ENCODE results near the gene SEC14L1. TPM values are rescaled to one million over a fixed set of nuclear protein-coding genes. Genes with fewer than 3 reads are reported as not detected.

Gene SEC14L1
- total and polyA plus RNA-seq, 2 of the 8 experiments (the other 6 are each of a cell fraction or from before 2014, with no cell fraction given): 27.2 to 74.4 TPM

- no peaks in the 10 kb centered on the region for H3K23me2 ChIP-seq (ENCODE audit: low read depth, low read length)
- peaks cover 0 to 5% (median 0%) of the 10 kb centered on the region in 4 experiments; a peak in 1 of 8 replicates for H3K36me3 ChIP-seq (ENCODE audit: control insufficient read depth in 2 of 4, insufficient read depth in 4 of 4, low read length in 3 of 4)
- no peak overlapping the region for H3K27ac ChIP-seq (ENCODE audit: low read depth, low read length)
- peaks cover 0 to 20% (median 18%) of the 10 kb centered on the region in 4 experiments; a peak in 5 of 7 replicates for H3K4me1 ChIP-seq (replicated peaks in 1 of 4; ENCODE audit: control insufficient read depth in 3 of 4, insufficient read depth in 4 of 4, low read length in 3 of 4)
- no peak overlapping the region for H2BK15ac ChIP-seq (ENCODE audit: low read length)
- H3K4me2 ChIP-seq (ENCODE audit: insufficient read depth in 1 of 2, low read depth in 2 of 2, low read length in 2 of 2): no peak overlapping the region
- H2AFZ ChIP-seq (ENCODE audit: low read length): no peak overlapping the region
- H3K23ac ChIP-seq (ENCODE audit: insufficient read length): no peak overlapping the region
- no peak overlapping the region for H3K56ac ChIP-seq (replicated peaks; ENCODE audit: insufficient read length, low read depth, low read length)
- peaks cover 0 to 25% of the 10 kb centered on the region in 2 experiments; a peak in 2 of 4 replicates for H3K79me2 ChIP-seq (ENCODE audit: control insufficient read depth in 1 of 2, insufficient read depth in 2 of 2, low read length in 2 of 2)
- no peak overlapping the region for H2BK120ac ChIP-seq (replicated peaks; ENCODE audit: low read depth, low read length)
- ChIA-PET POLR2A (ENCODE audit: partially characterized antibody) (interaction anchor here (0.8 kb wide), 1 partner anchor 10 kb away, joined by 3 read pairs; no protein-coding TSS in a partner anchor), CTCF (ENCODE audit: partially characterized antibody) (interaction anchor here (1.0 to 1.2 kb wide), 2 partner anchors 19 to 31 kb away, joined by 3 to 4 read pairs; no protein-coding TSS in a partner anchor)
- FAIRE-seq (no peak), DNase-seq (ENCODE audit: low read depth in 1 of 2, low spot score in 2 of 2) (no peak)
- no peaks in the 10 kb centered on the region for H4K20me1 ChIP-seq (replicated peaks in 1 of 2; ENCODE audit: control insufficient read depth in 1 of 2, insufficient read depth in 2 of 2, low read length in 2 of 2)
- H3K27me3 ChIP-seq (replicated peaks in 1 of 4; ENCODE audit: control insufficient read depth in 3 of 4, extremely low read depth in 1 of 4, insufficient read depth in 3 of 4, low read length in 3 of 4): no peaks in the 10 kb centered on the region
- H3K79me1 ChIP-seq (ENCODE audit: low read depth, low read length): peaks cover 4% of the 10 kb centered on the region; the same call in 1 of the 2 replicates
- H3K9me3 ChIP-seq (ENCODE audit: insufficient read depth in 2 of 2, low read depth in 1 of 2, low read length in 1 of 2): no peaks in the 10 kb centered on the region; a peak in 1 of 4 replicates
- no peak overlapping the region for H2AK5ac ChIP-seq (ENCODE audit: low read depth, low read length)
- no peak overlapping the region for H3K18ac ChIP-seq (ENCODE audit: extremely low read depth, low read length)
- H2BK12ac ChIP-seq (ENCODE audit: low read depth, low read length): no peak overlapping the region
- no peak overlapping the region for H2BK20ac ChIP-seq (ENCODE audit: low read length)
- H3K4ac ChIP-seq (replicated peaks; ENCODE audit: insufficient read length, low read depth, low read length): no peak overlapping the region
- no peak overlapping the region for H4K91ac ChIP-seq (replicated peaks; ENCODE audit: insufficient read length, low read length)
- H4K5ac ChIP-seq (ENCODE audit: insufficient read length, low read depth, low read length): no peak overlapping the region
- no peak overlapping the region for H2BK5ac ChIP-seq (ENCODE audit: low read depth, low read length)
- no peak overlapping the region for H3K9ac ChIP-seq (replicated peaks in 1 of 4; ENCODE audit: extremely low read depth in 1 of 4, low read depth in 3 of 4, low read length in 3 of 4)
- H4K8ac ChIP-seq (ENCODE audit: extremely low read depth, insufficient read depth, low read length): no peak overlapping the region
- H3K4me3 ChIP-seq (ENCODE audit: extremely low read depth in 1 of 4, insufficient read depth in 2 of 4, low read depth in 3 of 4, low read length in 4 of 4): no peak overlapping the region
- WGBS, 2 experiments (ENCODE audit: extremely low coverage in 1 of 2, insufficient coverage in 1 of 2, insufficient read length in 1 of 2, insufficient replicate concordance in 2 of 2, low coverage in 1 of 2, low lambda C conversion rate in 2 of 2, missing lambda C conversion rate in 1 of 2): 92% methylated on average over 5 of the region's 5 CpGs; no CpG with 5 or more reads in 1 of the 2 experiments
- H3K14ac ChIP-seq (ENCODE audit: insufficient read length): no peak overlapping the region
- TF ChIP-seq EGR1 (IDR thresholded peaks at IDR 0.05; ENCODE audit: borderline replicate concordance, low read depth, low read length) (no peak), SUZ12 (IDR thresholded peaks at IDR 0.05; ENCODE audit: low read length) (no peak), PHF8 (conservative IDR thresholded peaks at IDR 0.05; ENCODE audit: low read depth, low read length) (no peak), JUN (IDR thresholded peaks at IDR 0.05; ENCODE audit: low read depth, low read length) (no peak), JUND (IDR thresholded peaks at IDR 0.05; ENCODE audit: low read length) (no peak), CEBPB (IDR thresholded peaks at IDR 0.05; ENCODE audit: low read depth, low read length) (no peak), KDM4A (IDR thresholded peaks at IDR 0.05; ENCODE audit: low read depth, low read length, severe bottlenecking) (no peak), CREB1 (IDR thresholded peaks at IDR 0.05) (no peak), ZNF274 (IDR thresholded peaks at IDR 0.05; ENCODE audit: borderline replicate concordance, extremely low read depth, low read length) (no peak)
- TF ChIP-seq, protein P1, sequence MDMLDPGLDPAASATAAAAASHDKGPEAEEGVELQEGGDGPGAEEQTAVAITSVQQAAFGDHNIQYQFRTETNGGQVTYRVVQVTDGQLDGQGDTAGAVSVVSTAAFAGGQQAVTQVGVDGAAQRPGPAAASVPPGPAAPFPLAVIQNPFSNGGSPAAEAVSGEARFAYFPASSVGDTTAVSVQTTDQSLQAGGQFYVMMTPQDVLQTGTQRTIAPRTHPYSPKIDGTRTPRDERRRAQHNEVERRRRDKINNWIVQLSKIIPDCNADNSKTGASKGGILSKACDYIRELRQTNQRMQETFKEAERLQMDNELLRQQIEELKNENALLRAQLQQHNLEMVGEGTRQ (IDR thresholded peaks at IDR 0.05; ENCODE audit: low read length): no peak
- TF ChIP-seq, protein P2, sequence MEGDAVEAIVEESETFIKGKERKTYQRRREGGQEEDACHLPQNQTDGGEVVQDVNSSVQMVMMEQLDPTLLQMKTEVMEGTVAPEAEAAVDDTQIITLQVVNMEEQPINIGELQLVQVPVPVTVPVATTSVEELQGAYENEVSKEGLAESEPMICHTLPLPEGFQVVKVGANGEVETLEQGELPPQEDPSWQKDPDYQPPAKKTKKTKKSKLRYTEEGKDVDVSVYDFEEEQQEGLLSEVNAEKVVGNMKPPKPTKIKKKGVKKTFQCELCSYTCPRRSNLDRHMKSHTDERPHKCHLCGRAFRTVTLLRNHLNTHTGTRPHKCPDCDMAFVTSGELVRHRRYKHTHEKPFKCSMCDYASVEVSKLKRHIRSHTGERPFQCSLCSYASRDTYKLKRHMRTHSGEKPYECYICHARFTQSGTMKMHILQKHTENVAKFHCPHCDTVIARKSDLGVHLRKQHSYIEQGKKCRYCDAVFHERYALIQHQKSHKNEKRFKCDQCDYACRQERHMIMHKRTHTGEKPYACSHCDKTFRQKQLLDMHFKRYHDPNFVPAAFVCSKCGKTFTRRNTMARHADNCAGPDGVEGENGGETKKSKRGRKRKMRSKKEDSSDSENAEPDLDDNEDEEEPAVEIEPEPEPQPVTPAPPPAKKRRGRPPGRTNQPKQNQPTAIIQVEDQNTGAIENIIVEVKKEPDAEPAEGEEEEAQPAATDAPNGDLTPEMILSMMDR (IDR thresholded peaks at IDR 0.05; ENCODE audit: control extremely low read depth in 1 of 3, insufficient read depth in 1 of 3, low read depth in 1 of 3, low read length in 3 of 3): no peak
These were observed 37.3 kb downstream of the SEC14L1 start for GRCh38 chr17:77178050-77178449.
